Measurements from ENCODE around the gene AKAP1.

AKAP1 gene

DNA sequence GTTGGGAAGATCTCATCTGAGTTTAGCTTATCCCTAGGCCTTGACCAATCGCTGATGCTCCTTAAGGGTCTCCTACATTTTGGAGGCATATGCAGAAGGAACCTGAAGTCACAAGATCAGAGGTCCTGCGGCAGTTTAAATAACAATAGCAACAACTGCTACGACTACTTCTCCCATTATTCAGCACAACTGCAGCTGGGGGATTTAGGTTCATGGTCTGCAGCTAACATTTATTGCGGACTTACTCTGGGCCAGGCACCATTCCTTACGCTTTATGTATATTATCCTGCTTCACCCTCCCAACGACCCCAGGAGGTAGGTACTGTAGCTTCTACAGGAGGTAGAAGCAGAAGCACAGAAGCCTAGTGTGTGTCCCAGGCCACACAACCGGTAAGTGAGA lies 59.5 kb downstream of the AKAP1 start:
- no peak for ATAC-seq
- Mint-ChIP-seq H3K36me3 (no peaks in the 10 kb centered on the region), H3K4me3 (no peak overlapping the region), H3K4me1 (no peaks in the 10 kb centered on the region), H3K9me3 (no peaks in the 10 kb centered on the region), H3K27ac (no peak overlapping the region)
- no peak for DNase-seq (ENCODE audit: low spot score in 2 of 2)

DNA sequence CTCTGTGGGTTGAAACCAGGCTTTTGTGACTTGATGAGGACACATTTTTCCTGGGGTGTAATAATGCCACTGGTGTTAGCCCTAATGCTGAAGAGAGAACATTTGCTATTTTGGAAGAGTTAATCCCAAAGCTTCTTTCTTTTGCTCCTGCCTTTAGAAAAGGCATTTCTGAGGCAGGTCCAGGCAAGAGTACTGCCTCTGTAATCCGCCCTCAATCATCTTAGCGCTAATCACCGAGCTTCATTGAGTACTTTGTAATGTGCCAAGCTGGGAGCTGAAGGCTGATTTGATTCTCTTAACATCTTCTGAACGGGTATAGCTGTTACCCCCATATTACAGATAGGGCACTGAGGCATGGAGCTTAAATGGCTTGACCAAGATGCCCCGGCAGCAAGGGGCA lies 60.3 kb downstream of the AKAP1 start:
- Mint-ChIP-seq H3K27ac (no peak overlapping the region), H3K4me3 (no peak overlapping the region), H3K9me3 (no peaks in the 10 kb centered on the region), H3K4me1 (no peaks in the 10 kb centered on the region), H3K36me3 (no peaks in the 10 kb centered on the region)
- ATAC-seq (no peak), DNase-seq (ENCODE audit: low spot score in 2 of 2) (no peak)

DNA sequence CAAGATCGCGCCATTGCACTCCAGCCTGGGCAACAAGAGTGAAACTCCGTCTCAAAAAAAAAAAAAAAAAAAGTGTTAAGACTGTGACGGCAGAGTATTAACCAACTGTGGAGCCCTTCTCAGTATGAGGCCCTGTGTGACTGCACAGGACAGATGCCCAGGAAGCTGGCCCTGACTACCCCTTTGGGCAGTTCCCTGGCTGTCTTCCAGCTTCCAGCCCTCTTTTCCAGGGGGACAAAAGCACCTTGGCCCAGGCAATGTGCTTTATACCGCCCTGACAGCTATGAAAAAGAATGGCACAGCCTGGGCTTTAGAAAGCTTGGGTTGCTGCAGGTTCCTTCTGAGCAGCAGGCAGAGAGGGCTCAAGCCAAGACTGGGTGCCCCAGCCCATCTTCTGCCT lies 61.2 kb downstream of the AKAP1 start:
- Mint-ChIP-seq H3K4me1 (no peaks in the 10 kb centered on the region), H3K36me3 (no peaks in the 10 kb centered on the region), H3K27ac (no peak overlapping the region), H3K4me3 (no peak overlapping the region), H3K9me3 (no peaks in the 10 kb centered on the region)
- no peak for DNase-seq (ENCODE audit: low spot score in 2 of 2)
- no peak for ATAC-seq

DNA sequence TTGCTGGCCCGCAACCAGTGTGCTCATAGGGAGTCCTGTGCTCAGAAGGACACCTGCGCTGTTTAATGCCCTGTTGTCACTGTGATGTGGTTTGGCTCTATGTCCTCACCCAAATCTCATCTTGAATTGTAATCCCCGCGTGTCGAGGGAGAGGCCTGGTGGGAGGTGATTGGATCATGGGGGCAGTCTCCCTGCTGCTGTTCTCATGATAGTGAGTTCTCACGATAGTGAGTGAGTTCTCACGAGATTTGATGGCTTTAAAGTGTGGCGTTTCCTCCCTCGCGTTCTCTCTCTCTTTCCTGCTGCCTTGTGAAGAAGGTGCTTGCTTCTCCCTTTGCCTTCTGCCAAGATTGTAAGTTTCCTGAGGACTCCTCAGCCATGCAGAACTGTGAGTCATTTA lies 66.8 kb downstream of the AKAP1 start:
- no peaks in the 10 kb centered on the region for H3K36me3 Mint-ChIP-seq
- no peaks in the 10 kb centered on the region for H3K4me1 Mint-ChIP-seq
- ATAC-seq (no peak), DNase-seq (ENCODE audit: low spot score in 2 of 2) (no peak)
- H3K4me3 Mint-ChIP-seq: no peak overlapping the region
- no peak overlapping the region for H3K27ac Mint-ChIP-seq
- H3K9me3 Mint-ChIP-seq: no peaks in the 10 kb centered on the region

DNA sequence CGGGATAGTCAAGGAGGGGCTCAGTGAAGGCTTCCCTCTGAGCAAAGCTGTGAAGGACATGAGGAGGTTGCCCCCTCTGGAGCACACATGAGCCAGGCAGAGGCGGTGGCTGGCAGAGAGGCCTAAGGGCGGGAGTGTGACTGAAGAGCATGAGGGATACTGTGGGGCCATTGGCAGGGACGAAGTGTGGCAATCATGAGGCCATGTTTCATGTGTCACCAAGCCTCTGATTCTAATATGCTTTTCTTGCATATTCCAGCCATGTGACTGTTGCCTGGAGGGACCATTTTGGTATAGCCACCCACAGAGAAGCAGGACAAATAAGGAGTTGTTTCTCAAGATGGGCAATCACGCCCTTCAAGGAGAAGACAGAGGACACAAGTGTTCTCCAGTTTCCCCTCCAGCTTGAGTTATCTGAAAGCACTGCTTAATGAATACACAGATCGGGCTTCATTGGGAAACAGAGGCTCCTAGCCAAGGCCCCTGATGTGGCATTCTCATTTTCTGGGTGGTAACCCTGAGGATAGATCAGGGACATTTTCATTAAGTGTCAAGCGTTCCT lies 68.0 kb downstream of the AKAP1 start:
- H3K27ac Mint-ChIP-seq: no peak overlapping the region
- ATAC-seq (no peak), DNase-seq (ENCODE audit: low spot score in 2 of 2) (no peak)
- no peaks in the 10 kb centered on the region for H3K36me3 Mint-ChIP-seq
- no peaks in the 10 kb centered on the region for H3K9me3 Mint-ChIP-seq
- H3K4me3 Mint-ChIP-seq: no peak overlapping the region
- H3K4me1 Mint-ChIP-seq: no peaks in the 10 kb centered on the region

DNA sequence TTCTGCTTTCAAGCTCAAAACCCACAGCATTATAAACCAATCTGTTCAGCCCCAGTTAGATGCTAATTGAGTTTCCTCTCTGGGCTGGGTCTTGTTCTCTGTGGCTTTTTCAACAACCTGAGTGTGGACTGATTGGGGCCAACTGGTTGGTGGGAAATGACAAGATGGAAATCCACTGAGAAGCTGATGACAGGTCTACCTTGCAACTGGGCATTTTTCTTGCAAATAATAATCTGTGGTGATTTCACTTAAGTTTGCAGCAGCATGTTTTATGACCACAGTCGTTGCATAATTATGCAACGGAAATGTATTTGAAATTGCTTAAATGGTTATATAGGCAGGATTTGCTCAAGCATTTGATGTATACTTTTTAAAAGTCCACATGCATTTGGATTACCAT lies 69.9 kb downstream of the AKAP1 start:
- H3K4me3 Mint-ChIP-seq: no peak overlapping the region
- no peak for ATAC-seq
- no peak for DNase-seq (ENCODE audit: low spot score in 2 of 2)

DNA sequence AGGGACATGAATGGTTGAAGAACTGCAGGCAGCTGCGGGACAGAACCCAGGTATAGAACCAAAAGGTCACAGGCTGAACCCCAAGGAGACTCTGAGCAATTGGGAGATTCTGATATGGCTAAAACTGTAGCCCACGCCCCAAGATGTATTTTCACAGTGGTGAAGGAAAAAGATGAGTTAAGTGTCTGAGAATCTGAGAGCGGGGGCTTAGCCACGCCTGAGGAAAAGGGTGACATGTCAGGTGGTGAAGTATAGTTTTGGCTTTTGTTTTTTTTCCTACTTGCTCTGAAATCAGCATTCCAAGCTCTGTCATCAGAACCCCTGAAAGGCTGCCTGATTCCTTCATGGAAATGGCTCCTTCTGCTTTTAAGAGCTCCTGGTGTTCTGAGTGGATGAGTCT lies 73.3 kb downstream of the AKAP1 start:
- no peak for DNase-seq (ENCODE audit: low spot score in 2 of 2)
- no peaks in the 10 kb centered on the region for H3K9me3 Mint-ChIP-seq
- H3K4me3 Mint-ChIP-seq: no peak overlapping the region
- H3K4me1 Mint-ChIP-seq: no peaks in the 10 kb centered on the region
- H3K36me3 Mint-ChIP-seq: no peaks in the 10 kb centered on the region
- no peak for ATAC-seq
- no peak overlapping the region for H3K27ac Mint-ChIP-seq

More for the DNA sequence above, 69.9 kb downstream of the AKAP1 start:
- no peak overlapping the region for H3K27ac Mint-ChIP-seq
- H3K36me3 Mint-ChIP-seq: no peaks in the 10 kb centered on the region
- no peaks in the 10 kb centered on the region for H3K4me1 Mint-ChIP-seq
- H3K9me3 Mint-ChIP-seq: no peaks in the 10 kb centered on the region

DNA sequence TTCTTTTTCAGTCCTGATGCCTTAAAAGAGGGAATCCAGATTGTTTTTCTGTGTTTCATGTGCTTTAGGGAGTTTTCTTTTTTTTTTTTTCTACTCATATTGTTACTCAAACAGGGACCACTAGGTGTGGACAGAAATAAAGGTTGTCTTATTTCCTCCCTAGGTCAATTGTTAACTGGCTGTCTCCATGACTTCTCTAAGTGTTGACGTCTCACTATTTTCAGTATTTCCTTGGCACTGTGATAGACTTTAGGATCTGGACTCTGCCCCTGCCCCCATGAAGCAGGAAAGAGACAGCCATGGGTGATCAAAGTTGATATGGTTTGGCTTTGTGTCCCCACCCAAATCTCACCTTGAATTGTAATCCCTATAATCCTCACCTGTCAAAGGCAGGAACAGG lies 73.7 kb downstream of the AKAP1 start:
- Mint-ChIP-seq H3K4me3 (no peak overlapping the region), H3K27ac (no peak overlapping the region), H3K9me3 (no peaks in the 10 kb centered on the region), H3K4me1 (no peaks in the 10 kb centered on the region), H3K36me3 (no peaks in the 10 kb centered on the region)
- no peak for ATAC-seq
- no peak for DNase-seq (ENCODE audit: low spot score in 2 of 2)

DNA sequence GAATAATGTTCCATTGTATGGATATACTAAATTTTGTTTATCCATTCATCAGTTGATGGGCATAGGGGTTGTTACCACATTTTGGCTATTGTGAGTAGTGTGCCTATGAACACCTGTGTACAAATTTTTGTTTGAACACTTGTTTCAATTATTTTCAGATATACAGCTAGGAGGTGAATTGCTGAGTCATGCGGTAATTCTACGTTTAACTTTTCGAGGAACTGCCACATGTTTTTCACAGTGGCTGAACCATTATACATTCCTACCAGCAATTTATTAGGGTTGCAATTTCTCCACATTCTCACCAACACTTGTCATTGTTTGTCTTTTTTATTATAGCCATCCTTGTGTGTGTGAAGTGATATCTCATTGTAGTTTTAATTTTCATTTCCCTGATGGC lies 75.6 kb downstream of the AKAP1 start:
- no peak for DNase-seq (ENCODE audit: low spot score in 2 of 2)
- H3K4me1 Mint-ChIP-seq: no peaks in the 10 kb centered on the region
- no peak for ATAC-seq
- H3K27ac Mint-ChIP-seq: no peak overlapping the region
- H3K9me3 Mint-ChIP-seq: no peaks in the 10 kb centered on the region
- H3K36me3 Mint-ChIP-seq: no peaks in the 10 kb centered on the region
- H3K4me3 Mint-ChIP-seq: no peak overlapping the region

DNA sequence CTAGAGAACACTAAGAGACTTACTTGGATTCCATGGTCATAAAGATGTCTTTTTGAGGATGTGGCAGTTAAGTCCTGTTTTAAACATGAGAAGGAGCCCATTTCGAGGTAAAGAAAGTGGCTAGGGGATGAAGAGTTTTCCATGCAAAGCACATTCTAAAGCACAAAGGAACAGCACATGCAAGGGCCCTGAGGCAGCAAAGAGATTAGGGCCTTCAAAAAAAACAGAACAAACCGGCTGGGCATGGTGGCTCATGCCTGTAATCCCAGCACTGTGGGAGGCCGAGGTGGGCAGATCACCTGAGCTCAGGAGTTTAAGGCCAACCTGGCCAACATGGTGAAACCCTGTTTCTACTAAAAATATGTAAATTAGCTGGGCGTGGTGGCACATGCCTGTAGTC lies 79.8 kb downstream of the AKAP1 start:
- no peak for DNase-seq (ENCODE audit: low spot score in 2 of 2)
- Mint-ChIP-seq H3K9me3 (no peaks in the 10 kb centered on the region), H3K4me1 (no peaks in the 10 kb centered on the region), H3K4me3 (no peak overlapping the region), H3K27ac (no peak overlapping the region), H3K36me3 (no peaks in the 10 kb centered on the region)
- no peak for ATAC-seq

DNA sequence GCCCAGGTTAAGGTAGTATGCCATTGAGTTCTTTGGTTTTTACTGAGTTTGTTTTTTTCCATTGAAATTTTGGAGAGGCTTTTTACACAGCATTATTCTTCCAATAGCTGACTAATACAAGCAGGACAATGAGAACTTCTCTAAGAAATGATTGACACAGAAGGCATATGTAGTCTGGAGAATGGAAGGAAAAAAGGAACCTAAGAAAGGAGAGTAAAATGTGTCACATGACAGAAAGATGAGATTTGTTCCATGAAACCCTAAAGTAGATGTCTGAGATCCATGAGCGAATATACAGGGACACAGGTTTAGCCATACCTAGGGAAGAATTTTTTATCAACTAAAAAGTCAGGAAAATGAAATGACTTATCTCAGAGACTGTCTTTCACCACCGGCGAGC lies 80.7 kb downstream of the AKAP1 start:
- no peak overlapping the region for H3K4me3 Mint-ChIP-seq
- no peaks in the 10 kb centered on the region for H3K4me1 Mint-ChIP-seq
- DNase-seq (ENCODE audit: low spot score in 2 of 2) (no peak), ATAC-seq (no peak)
- H3K27ac Mint-ChIP-seq: no peak overlapping the region
- no peaks in the 10 kb centered on the region for H3K36me3 Mint-ChIP-seq
- H3K9me3 Mint-ChIP-seq: no peaks in the 10 kb centered on the region

DNA sequence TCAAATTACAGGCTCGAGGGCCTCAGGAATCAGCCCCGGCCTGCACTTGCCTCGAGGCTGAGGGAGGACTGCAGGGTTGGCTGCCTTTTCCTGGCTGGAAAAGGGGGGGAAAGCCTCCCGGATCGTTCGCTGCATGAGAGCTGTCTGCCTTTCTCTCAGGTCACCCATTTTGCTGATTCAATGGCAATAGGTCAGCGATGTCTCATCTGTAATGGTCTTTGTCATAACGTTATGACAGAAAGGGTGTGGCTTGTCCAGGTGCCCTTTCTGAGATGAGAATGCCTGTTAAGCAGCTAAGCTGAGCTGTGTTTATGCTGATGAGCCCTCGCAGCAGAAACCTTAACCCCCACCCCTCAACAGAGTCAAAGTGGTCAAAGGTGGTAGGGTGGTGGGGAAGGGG lies 81.8 kb downstream of the AKAP1 start:
- ATAC-seq (no peak), DNase-seq (ENCODE audit: low spot score in 2 of 2) (no peak)
- H3K4me1 Mint-ChIP-seq: no peaks in the 10 kb centered on the region
- no peak overlapping the region for H3K27ac Mint-ChIP-seq
- H3K9me3 Mint-ChIP-seq: no peaks in the 10 kb centered on the region
- no peak overlapping the region for H3K4me3 Mint-ChIP-seq
- no peaks in the 10 kb centered on the region for H3K36me3 Mint-ChIP-seq

DNA sequence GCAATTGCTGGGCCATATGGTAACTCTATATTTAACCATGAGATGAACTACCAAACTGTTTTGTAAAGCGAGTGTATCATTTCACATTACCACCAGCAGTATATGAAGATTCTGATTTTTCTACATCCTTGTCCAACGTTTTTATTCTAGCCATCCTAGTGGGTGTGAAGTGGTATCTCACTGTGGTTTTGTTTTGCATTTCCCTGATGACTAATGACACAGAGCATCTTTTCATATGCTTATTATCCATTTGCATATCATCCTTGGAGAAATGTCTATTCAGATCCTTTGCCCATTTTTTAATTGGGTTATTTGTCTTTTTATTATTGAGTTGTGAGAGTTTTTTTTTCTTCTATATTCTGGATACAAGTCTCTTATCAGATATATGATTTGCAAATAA lies 83.6 kb downstream of the AKAP1 start:
- Mint-ChIP-seq H3K9me3 (no peaks in the 10 kb centered on the region), H3K4me1 (no peaks in the 10 kb centered on the region), H3K36me3 (no peaks in the 10 kb centered on the region), H3K27ac (no peak overlapping the region), H3K4me3 (no peak overlapping the region)
- no peak for DNase-seq (ENCODE audit: low spot score in 2 of 2)
- ATAC-seq: no peak

DNA sequence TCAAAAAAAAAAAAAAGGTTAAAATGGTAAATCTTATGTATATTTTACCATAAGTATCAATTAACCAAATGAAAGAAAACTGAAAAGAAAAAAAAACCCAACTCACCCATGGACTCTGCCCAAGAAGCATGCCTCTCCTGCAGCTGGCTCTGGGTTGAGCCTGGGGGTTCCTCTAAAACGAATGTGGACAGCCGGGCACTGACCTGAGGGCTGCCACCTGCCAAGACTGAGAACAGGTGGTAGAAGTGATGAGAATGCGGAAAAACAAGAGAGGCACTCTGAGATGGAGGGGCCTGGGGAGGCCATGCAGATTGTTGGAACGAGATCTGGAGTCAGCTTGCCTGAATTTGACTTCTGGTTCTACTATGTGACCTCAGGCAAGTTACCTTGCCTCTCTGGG lies 85.8 kb downstream of the AKAP1 start:
- no peaks in the 10 kb centered on the region for H3K4me1 Mint-ChIP-seq
- ATAC-seq: no peak
- H3K9me3 Mint-ChIP-seq: no peaks in the 10 kb centered on the region
- H3K27ac Mint-ChIP-seq: no peak overlapping the region
- DNase-seq (ENCODE audit: low spot score in 2 of 2): no peak
- no peak overlapping the region for H3K4me3 Mint-ChIP-seq
- H3K36me3 Mint-ChIP-seq: no peaks in the 10 kb centered on the region

Data from stimulated activated effector memory CD8-positive, alpha-beta T cell treated with anti-CD3 and anti-CD28 coated beads, Interleukin-12 subunit alpha, Interleukin-12 subunit beta, amount 100 ng/mL, for 72 hours (primary cell).